ENCODE results near the gene CBLL2. TPM values are rescaled to one million over a fixed set of nuclear protein-coding genes. Genes with fewer than 3 reads are reported as not detected.

Gene CBLL2, protein sequence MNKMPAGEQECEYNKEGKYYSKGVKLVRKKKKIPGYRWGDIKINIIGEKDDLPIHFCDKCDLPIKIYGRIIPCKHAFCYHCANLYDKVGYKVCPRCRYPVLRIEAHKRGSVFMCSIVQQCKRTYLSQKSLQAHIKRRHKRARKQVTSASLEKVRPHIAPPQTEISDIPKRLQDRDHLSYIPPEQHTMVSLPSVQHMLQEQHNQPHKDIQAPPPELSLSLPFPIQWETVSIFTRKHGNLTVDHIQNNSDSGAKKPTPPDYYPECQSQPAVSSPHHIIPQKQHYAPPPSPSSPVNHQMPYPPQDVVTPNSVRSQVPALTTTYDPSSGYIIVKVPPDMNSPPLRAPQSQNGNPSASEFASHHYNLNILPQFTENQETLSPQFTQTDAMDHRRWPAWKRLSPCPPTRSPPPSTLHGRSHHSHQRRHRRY
- polyA plus RNA-seq: not detected in 2 replicates

DNA sequence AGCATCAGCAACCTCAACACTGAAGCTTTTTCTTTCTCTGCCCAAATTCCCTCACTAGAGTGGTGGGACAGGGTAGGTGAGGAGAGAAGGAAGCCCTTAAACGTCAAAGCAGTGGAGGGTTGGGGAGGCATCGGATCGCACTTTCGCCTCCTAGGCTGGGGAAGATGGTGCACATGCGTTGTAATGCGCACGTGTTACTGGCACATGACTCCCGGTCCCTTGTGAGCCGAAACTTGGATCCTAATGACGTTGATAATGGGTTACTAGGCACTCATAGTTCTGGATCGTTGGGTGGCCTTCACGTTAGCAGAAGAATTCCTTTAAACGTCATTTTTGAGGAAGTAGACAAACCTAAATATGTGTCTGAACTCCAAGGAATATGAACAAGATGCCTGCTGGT lies at the start of gene CBLL2:
TSS of gene CBLL2 (plus strand) at position 301 of the 400 bp plus-strand sequence. CDS start at position 380, 79 bp downstream.

Other genes starting within 250 kb of the CBLL2 start
- gene PHEX, start 240.6 kb upstream of the CBLL2 start, polyA plus RNA-seq: 0.06 TPM in 1 of 2 replicates, not detected in the other